PFSK-1 (cell line): ENCODE measurements around the gene NR3C2.

ENCODE experiments used
- FOXP2 ChIP-seq: optimal IDR thresholded peaks from 2 replicates; pipeline ENCODE3; 2011; ENCODE audit warnings: borderline replicate concordance, control low read depth, inconsistent platforms; ENCODE audit not compliant: insufficient read depth; ENCODE audit errors: extremely low read length, extremely low read depth
- POLR2AphosphoS5 ChIP-seq: IDR thresholded peaks from 2 replicates; pipeline ENCODE4 v1.6.1; 2012; ENCODE audit warnings: low read depth, mild to moderate bottlenecking, control low read depth, low read length, moderate library complexity
- SIN3A ChIP-seq: IDR thresholded peaks from 2 replicates; pipeline ENCODE4 v1.6.1; 2012; ENCODE audit warnings: mild to moderate bottlenecking, low read length, moderate library complexity, borderline replicate concordance; ENCODE audit not compliant: insufficient read depth
- TAF1 ChIP-seq: IDR thresholded peaks from 2 replicates; pipeline ENCODE4 v1.6.1; 2012; ENCODE audit warnings: low read length, control low read depth, borderline replicate concordance; ENCODE audit not compliant: insufficient read depth
- TF ChIP-seq, protein P1 (sequence below), 2 experiments: IDR thresholded peaks; 2 replicates each; pipeline versions ENCODE4 v1.6.1 to v1.8.0; 2011 to 2012; ENCODE audit warnings: low read depth in 2 of 2, low read length in 2 of 2, control low read depth in 1 of 2, inconsistent platforms in 1 of 2, mild to moderate bottlenecking in 1 of 2, moderate library complexity in 1 of 2; ENCODE audit not compliant: insufficient read depth in 1 of 2

Gene NR3C2

DNA sequence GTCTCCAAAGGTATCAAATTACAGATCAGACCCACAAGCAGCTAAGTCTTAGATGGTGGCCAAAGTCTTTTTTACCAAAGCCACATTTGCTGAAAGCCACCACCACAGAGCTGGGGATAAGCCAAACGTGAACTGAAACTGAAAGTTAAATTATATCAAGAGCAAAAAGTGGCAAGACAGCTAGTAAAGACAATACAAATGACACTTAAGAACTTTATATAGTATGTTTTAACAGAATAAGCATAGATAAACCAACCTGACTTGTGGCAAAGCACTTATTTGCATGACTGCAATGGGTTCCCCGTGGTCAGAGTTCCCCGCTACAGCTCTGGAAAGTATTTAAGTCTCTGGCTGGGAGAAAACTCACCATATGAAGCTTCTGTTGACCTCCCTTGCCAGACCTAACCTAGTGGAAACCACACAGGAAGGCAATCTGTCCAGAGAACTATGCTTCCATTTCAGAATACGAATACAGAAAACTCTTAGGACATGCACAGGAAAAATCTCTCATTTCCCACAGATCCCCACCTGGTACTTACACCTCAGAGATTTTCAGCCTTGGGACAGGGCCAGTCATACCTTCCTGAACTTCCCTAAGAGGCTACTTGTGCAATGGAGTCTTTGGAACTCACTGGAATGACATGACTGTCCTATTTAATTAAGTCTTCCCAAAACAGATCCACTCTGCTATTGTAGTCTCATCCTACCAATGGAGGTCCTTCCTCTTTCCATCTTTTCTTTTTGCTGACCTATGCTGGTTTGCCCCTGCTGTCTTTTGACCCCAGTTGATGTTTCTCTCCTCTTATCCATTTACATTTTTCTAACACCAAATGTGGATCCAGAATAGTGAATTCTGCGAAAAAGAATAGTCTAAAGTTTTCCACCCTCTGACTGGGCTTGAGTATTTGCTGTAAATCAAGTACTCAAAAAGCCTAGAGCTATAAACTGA is 225.1 kb downstream of the NR3C2 start:
- TF ChIP-seq SIN3A: no peak
- TF ChIP-seq TAF1: no peak
- TF ChIP-seq, protein P1, sequence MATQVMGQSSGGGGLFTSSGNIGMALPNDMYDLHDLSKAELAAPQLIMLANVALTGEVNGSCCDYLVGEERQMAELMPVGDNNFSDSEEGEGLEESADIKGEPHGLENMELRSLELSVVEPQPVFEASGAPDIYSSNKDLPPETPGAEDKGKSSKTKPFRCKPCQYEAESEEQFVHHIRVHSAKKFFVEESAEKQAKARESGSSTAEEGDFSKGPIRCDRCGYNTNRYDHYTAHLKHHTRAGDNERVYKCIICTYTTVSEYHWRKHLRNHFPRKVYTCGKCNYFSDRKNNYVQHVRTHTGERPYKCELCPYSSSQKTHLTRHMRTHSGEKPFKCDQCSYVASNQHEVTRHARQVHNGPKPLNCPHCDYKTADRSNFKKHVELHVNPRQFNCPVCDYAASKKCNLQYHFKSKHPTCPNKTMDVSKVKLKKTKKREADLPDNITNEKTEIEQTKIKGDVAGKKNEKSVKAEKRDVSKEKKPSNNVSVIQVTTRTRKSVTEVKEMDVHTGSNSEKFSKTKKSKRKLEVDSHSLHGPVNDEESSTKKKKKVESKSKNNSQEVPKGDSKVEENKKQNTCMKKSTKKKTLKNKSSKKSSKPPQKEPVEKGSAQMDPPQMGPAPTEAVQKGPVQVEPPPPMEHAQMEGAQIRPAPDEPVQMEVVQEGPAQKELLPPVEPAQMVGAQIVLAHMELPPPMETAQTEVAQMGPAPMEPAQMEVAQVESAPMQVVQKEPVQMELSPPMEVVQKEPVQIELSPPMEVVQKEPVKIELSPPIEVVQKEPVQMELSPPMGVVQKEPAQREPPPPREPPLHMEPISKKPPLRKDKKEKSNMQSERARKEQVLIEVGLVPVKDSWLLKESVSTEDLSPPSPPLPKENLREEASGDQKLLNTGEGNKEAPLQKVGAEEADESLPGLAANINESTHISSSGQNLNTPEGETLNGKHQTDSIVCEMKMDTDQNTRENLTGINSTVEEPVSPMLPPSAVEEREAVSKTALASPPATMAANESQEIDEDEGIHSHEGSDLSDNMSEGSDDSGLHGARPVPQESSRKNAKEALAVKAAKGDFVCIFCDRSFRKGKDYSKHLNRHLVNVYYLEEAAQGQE (IDR thresholded peaks at IDR 0.05; ENCODE audit: insufficient read depth in 1 of 2, low read depth in 2 of 2, low read length in 2 of 2): no peak
- TF ChIP-seq POLR2AphosphoS5: no peak
- TF ChIP-seq FOXP2: no peak

DNA sequence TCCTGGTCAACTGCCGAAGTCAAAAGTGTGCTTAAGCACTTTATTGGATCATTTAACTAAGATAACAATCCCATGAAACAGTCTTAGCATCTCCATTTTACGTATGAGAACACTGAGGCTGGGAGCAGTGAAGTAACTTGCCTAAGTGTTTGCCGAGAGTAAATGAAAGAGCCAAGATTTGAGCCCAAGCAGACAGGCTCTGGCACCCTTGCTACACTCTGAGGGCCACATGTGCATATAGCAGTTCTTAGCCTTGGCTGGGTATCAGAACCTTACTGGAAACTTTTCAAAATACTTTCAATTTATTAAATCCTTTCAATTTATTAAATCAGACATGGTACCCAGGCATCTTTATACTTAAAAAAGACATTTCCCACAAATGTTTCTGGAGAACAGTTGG is 225.9 kb downstream of the NR3C2 start:
- TF ChIP-seq TAF1: no peak
- TF ChIP-seq FOXP2: no peak
- TF ChIP-seq SIN3A: no peak
- no peak for TF ChIP-seq POLR2AphosphoS5
- TF ChIP-seq, protein P1 (IDR thresholded peaks at IDR 0.05; ENCODE audit: insufficient read depth in 1 of 2, low read depth in 2 of 2, low read length in 2 of 2): no peak

DNA sequence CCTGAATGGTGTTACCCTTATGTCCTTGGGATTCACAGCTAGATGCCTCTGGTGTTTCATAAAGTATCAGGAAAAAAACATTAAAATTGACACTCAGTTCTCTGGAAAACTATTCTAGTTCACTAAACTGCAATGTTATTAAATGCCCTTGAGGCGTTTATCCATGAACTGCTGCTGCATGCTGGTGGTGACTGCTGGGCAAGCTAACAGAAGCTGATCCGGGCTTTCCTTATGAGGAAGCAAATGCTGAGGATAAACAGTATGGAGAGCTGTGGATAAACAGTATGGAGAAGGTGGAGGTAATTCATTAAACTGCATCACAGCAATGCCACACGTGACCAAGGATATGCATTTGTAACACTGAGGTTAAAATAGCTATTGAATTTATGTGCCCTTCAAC is 227.0 kb downstream of the NR3C2 start:
- TF ChIP-seq, protein P1 (IDR thresholded peaks at IDR 0.05; ENCODE audit: insufficient read depth in 1 of 2, low read depth in 2 of 2, low read length in 2 of 2): no peak
- TF ChIP-seq SIN3A (no peak), FOXP2 (no peak), POLR2AphosphoS5 (no peak), TAF1 (no peak)

DNA sequence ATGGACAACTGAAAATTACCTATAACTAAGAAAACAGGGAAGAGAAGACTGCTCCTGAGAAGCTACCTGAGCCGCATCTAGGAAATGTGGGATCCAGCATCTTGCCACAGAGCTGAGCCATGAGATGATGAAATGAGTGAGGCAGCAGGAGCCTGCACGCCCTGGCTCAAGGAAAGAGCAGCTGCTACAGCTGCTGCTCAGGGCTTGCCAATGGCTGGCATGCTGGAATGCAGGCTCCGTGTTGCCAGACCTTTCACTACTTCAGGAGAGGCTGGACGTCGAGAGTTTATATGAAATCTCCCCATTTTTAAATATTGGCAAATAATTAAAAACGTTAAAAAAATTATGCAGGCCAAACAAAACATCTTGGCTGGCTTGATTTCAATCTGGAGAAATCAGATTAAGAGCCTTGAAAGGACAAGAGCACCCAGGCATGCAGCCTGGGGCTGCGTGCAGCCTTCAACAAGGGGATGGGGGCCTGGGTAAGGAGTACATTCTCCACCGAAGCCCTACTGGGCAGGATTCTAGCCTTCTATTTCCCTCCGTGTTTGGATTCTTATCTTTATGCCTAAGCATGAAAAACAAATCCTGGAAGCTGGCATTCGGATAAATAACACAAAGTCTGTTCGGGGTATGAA is 227.6 kb downstream of the NR3C2 start:
- TF ChIP-seq, protein P1 (IDR thresholded peaks at IDR 0.05; ENCODE audit: insufficient read depth in 1 of 2, low read depth in 2 of 2, low read length in 2 of 2): no peak
- TF ChIP-seq POLR2AphosphoS5: no peak
- no peak for TF ChIP-seq FOXP2
- TF ChIP-seq TAF1: no peak
- TF ChIP-seq SIN3A: no peak
